Natural killer cell (primary cell): ENCODE data around the gene PROX2. TPM values are rescaled to one million over a fixed set of nuclear protein-coding genes. Genes with fewer than 3 reads are reported as not detected.

Experiments used
- ATAC-seq, 3 donors: fragments of 150-1000 bp in 2 of 3; fragments of 200-7000 bp in 1 of 3; cut with Tn5 transposase; 1 replicate in 1 of 3; 2 replicates in 2 of 3; pipeline ENCODE4 v1.10.0; 2021; ENCODE audit warnings: mild to moderate bottlenecking in 2 of 3, moderate library complexity in 2 of 3
- DNase-seq, 2 donors: peaks; one replicate each; pipeline versions ENCODE4 v3.0.0 to v3.0.0-alpha.2; 2013 to 2021; ENCODE audit warnings: mixed read lengths in 1 of 2
- H3K27ac ChIP-seq: one replicate; pipeline ENCODE4 v1.5.1; 2013; ENCODE audit warnings: mild to moderate bottlenecking, low read length
- H3K27me3 ChIP-seq: one replicate; pipeline ENCODE4 v1.6.1; 2013; ENCODE audit warnings: low read length; ENCODE audit not compliant: control insufficient read depth, insufficient read depth
- H3K36me3 ChIP-seq: one replicate; pipeline ENCODE4 v1.6.1; 2013; ENCODE audit warnings: low read length; ENCODE audit not compliant: control insufficient read depth, insufficient read depth
- H3K4me1 ChIP-seq: one replicate; pipeline ENCODE4 v1.6.1; 2013; ENCODE audit warnings: low read length; ENCODE audit not compliant: control insufficient read depth, insufficient read depth
- H3K4me3 ChIP-seq: one replicate; pipeline ENCODE4 v1.5.1; 2013; ENCODE audit warnings: low read length
- H3K9me3 ChIP-seq: one replicate; pipeline ENCODE4 v1.6.1; 2013; ENCODE audit warnings: low read length; ENCODE audit not compliant: control insufficient read depth, insufficient read depth
- H3K27ac Mint-ChIP-seq, 2 donors: one replicate each; pipeline ENCODE4 v1.8.0; 2022; ENCODE audit warnings: mild to moderate bottlenecking in 2 of 2, mixed read lengths in 2 of 2, moderate library complexity in 1 of 2
- H3K27me3 Mint-ChIP-seq, 2 donors: one replicate each; pipeline ENCODE4 v1.8.0; 2022; ENCODE audit warnings: low read depth in 2 of 2, mixed read lengths in 2 of 2
- H3K36me3 Mint-ChIP-seq: one replicate; pipeline ENCODE4 v1.8.0; 2022; ENCODE audit warnings: mixed read lengths
- H3K4me1 Mint-ChIP-seq, 2 donors: one replicate each; pipeline ENCODE4 v1.8.0; 2022; ENCODE audit warnings: mixed read lengths in 2 of 2
- H3K4me3 Mint-ChIP-seq: one replicate; pipeline ENCODE4 v1.8.0; 2022; ENCODE audit warnings: mild to moderate bottlenecking, moderate library complexity, mixed read lengths
- H3K9me3 Mint-ChIP-seq, 2 donors: one replicate each; pipeline ENCODE4 v1.8.0; 2022; ENCODE audit warnings: mixed read lengths in 2 of 2
- CTCF ChIP-seq: fragments of 200-600 bp; IDR thresholded peaks from one replicate; pipeline ENCODE4 v1.8.0; 2022; ENCODE audit warnings: antibody characterized with exemption
- WGBS: methylation state at CpG from one replicate; pipeline ENCODE4 v1.1.7; 2013; ENCODE audit warnings: missing lambda C conversion rate; ENCODE audit not compliant: insufficient coverage; 5-methylcytosine and 5-hydroxymethylcytosine counted together
- intact Hi-C: fragments of 100-400 bp; cut with micrococcal nuclease; formaldehyde crosslinking; loops from one replicate; pipeline ENCODE4 v1.14.2; 2022
- total RNA-seq, 4 donors: library from RNA; stranded (reverse); fragments of 120-200 nt in 1 of 4; gene quantifications; one replicate each; pipeline versions ENCODE4 v1.2.3 to v1.2.4, GENCODE V29; 2013 to 2022

The PROX2 gene
- total RNA-seq, 3 donors from 2014 or later (not counting 1 experiment from before 2014, with no cell fraction given): 5.1 to 7.1 (median 5.7) TPM

- no peak for DNase-seq
- Histone ChIP-seq H3K4me3 (no peak overlapping the region), H3K4me1 (no peaks in the 10 kb centered on the region), H3K36me3 (no peaks in the 10 kb centered on the region), H3K27ac (no peak overlapping the region), H3K27me3 (no peaks in the 10 kb centered on the region), H3K9me3 (no peaks in the 10 kb centered on the region)
- Mint-ChIP-seq H3K27me3 (no peaks in the 10 kb centered on the region), H3K36me3 (no peaks in the 10 kb centered on the region), H3K4me3 (no peak overlapping the region), H3K9me3 (no peaks in the 10 kb centered on the region), H3K4me1 (no peaks in the 10 kb centered on the region), H3K27ac (no peak overlapping the region)
- no peak for TF ChIP-seq CTCF
- intact Hi-C loops: no loop called here
- ATAC-seq: no peak
- 67% methylated on average over 7 of the region's 7 CpGs for WGBS
These were observed 39.9 kb upstream of the PROX2 start for GRCh38 chr14:74915826-74916225.

- Mint-ChIP-seq H3K27me3 (no peaks in the 10 kb centered on the region), H3K9me3 (no peaks in the 10 kb centered on the region), H3K4me3 (no peak overlapping the region), H3K27ac (no peak overlapping the region), H3K4me1 (no peaks in the 10 kb centered on the region), H3K36me3 (no peaks in the 10 kb centered on the region)
- Histone ChIP-seq H3K9me3 (no peaks in the 10 kb centered on the region), H3K27me3 (no peaks in the 10 kb centered on the region), H3K4me1 (no peaks in the 10 kb centered on the region), H3K4me3 (no peak overlapping the region), H3K27ac (no peak overlapping the region), H3K36me3 (no peaks in the 10 kb centered on the region)
- intact Hi-C loops: no loop called here
- 94% methylated on average over 4 of the region's 4 CpGs for WGBS
- no peak for ATAC-seq
- no peak for DNase-seq
- no peak for TF ChIP-seq CTCF
These were observed 39.5 kb upstream of the PROX2 start for GRCh38 chr14:74915426-74915825.

GRCh38 chr14:74913986-74914573 lies 38.1 kb upstream of the PROX2 start:
- no peaks in the 10 kb centered on the region for H3K27me3 Mint-ChIP-seq
- ATAC-seq: no peak

More at GRCh38 chr14:74913986-74914573, 38.1 kb upstream of the PROX2 start:
- Mint-ChIP-seq H3K9me3 (no peaks in the 10 kb centered on the region), H3K4me3 (no peak overlapping the region), H3K27ac (no peak overlapping the region), H3K4me1 (no peaks in the 10 kb centered on the region), H3K36me3 (no peaks in the 10 kb centered on the region)
- no peaks in the 10 kb centered on the region for H3K4me1 ChIP-seq
- no peaks in the 10 kb centered on the region for H3K27me3 ChIP-seq
- intact Hi-C loops: loop anchor here (1.0 kb wide), 1 partner anchor 174 kb away; no protein-coding TSS in a partner anchor
- no peak for TF ChIP-seq CTCF
- H3K36me3 ChIP-seq: no peaks in the 10 kb centered on the region
- peak in 1 of 2 donors; percentile 37 for DNase-seq
- no peak overlapping the region for H3K4me3 ChIP-seq
- no peaks in the 10 kb centered on the region for H3K9me3 ChIP-seq
- H3K27ac ChIP-seq: no peak overlapping the region
- WGBS: 77% methylated on average over 5 of the region's 6 CpGs
